K562 (cell line): ENCODE results near the gene GALNT5. TPM values are rescaled to one million over a fixed set of nuclear protein-coding genes. Genes with fewer than 3 reads are reported as not detected.

ENCODE experiments used
- ATAC-seq: fragments of 200-7000 bp; cut with Tn5 transposase; 3 replicates; pipeline ENCODE4 v1.9.1; 2020; ENCODE audit warnings: moderate library complexity
- BruUV-seq: library from RNA; stranded (reverse); fragments of 400-500 nt; replicated peaks from 2 replicates; lab custom pipeline; 2021; lab: Mats Ljungman, UMichigan
- CTCF ChIA-PET: fragments of 300-600 bp; formaldehyde crosslinking; extraction: SDS; loops from one replicate; lab custom pipeline; 2021; ENCODE audit warnings: low intra/inter-chr PET ratio; lab: Yijun Ruan, JAX
- POLR2A ChIA-PET: fragments of 300-600, 350-650 bp; sonication (Branson Sonifier 250); formaldehyde crosslinking; extraction: SDS; loops from one replicate; lab custom pipeline; 2021; ENCODE audit warnings: antibody characterized with exemption, inconsistent platforms; lab: Yijun Ruan, JAX
- DNase-seq, 4 experiments: peaks; one replicate each; pipeline versions ENCODE4 v3.0.0 to v3.0.0-alpha.2; 2011 to 2018; ENCODE audit warnings: low spot score in 3 of 4, mixed read lengths in 3 of 4; ENCODE audit errors: extremely low read depth in 1 of 4
- FAIRE-seq: peaks from 2 replicates; lab custom pipeline; 2011; peaks lifted over from hg19 to GRCh38; lab: Jason Lieb, UNC
- H2AFZ ChIP-seq: 2 replicates; pipeline ENCODE4 v1.6.0; 2011; ENCODE audit warnings: low read depth, low read length, control low read depth, inconsistent platforms
- H3K27ac ChIP-seq: fragments of 200-600 bp; 3 replicates; pipeline ENCODE4 v1.8.0; 2011; ENCODE audit warnings: low read depth, mild to moderate bottlenecking, control low read depth, inconsistent platforms, low read length, moderate library complexity, mixed read lengths; ENCODE audit errors: extremely low read depth
- H3K27me3 ChIP-seq, 2 experiments: fragments of 300-600 bp in 1 of 2; 2 replicates in 1 of 2; 3 replicates in 1 of 2; pipeline versions ENCODE4 v1.6.0 to v1.8.0; 2011; ENCODE audit warnings: inconsistent platforms in 2 of 2, low read length in 2 of 2, mild to moderate bottlenecking in 1 of 2, mixed read lengths in 1 of 2, moderate library complexity in 1 of 2; ENCODE audit not compliant: control insufficient read depth in 2 of 2, insufficient read depth in 2 of 2
- H3K36me3 ChIP-seq: fragments of 300-600 bp; 3 replicates; pipeline ENCODE4 v1.8.0; 2011; ENCODE audit warnings: mild to moderate bottlenecking, low read length, inconsistent platforms; ENCODE audit not compliant: control insufficient read depth, insufficient read depth
- H3K4me1 ChIP-seq, 2 experiments: fragments of 200-600 bp in 1 of 2; replicated peaks in 1 of 2; 2 replicates in 1 of 2; 3 replicates in 1 of 2; pipeline versions ENCODE4 v1.5.1 to v1.8.0; 2011; ENCODE audit warnings: inconsistent platforms in 2 of 2, low read length in 2 of 2, mild to moderate bottlenecking in 1 of 2, mixed read lengths in 1 of 2, moderate library complexity in 1 of 2; ENCODE audit not compliant: control insufficient read depth in 2 of 2, insufficient read depth in 2 of 2
- H3K4me2 ChIP-seq: 2 replicates; pipeline ENCODE4 v1.6.1; 2011; ENCODE audit warnings: low read length, control low read depth, inconsistent platforms, mixed read lengths; ENCODE audit not compliant: insufficient read depth
- H3K4me3 ChIP-seq: fragments of 200-600 bp; sonication (generic), shearing (Covaris generic); 2 replicates; pipeline ENCODE4 v1.5.1; 2016; ENCODE audit warnings: control low read depth, inconsistent platforms
- H3K79me2 ChIP-seq: fragments of 200-600 bp; 3 replicates; pipeline ENCODE4 v1.8.0; 2011; ENCODE audit warnings: low read length, inconsistent platforms; ENCODE audit not compliant: control insufficient read depth, insufficient read depth
- H3K9ac ChIP-seq, 2 experiments: 2 replicates each; pipeline versions ENCODE4 v1.6.0 to v1.6.1; 2011; ENCODE audit warnings: low read depth in 2 of 2, low read length in 2 of 2, control low read depth in 1 of 2, inconsistent platforms in 1 of 2, mild to moderate bottlenecking in 1 of 2, mixed read lengths in 1 of 2; ENCODE audit not compliant: insufficient read depth in 1 of 2
- H3K9me1 ChIP-seq: one replicate; pipeline ENCODE4 v1.6.0; 2011; ENCODE audit warnings: inconsistent platforms, mild to moderate bottlenecking, low read length, moderate library complexity; ENCODE audit not compliant: control insufficient read depth, insufficient read depth
- H3K9me3 ChIP-seq: replicated peaks from 2 replicates; pipeline ENCODE4 v1.5.1; 2011; ENCODE audit warnings: low read depth, low read length, inconsistent platforms; ENCODE audit not compliant: control insufficient read depth, insufficient read depth
- H4K20me1 ChIP-seq: replicated peaks from 2 replicates; pipeline ENCODE4 v1.6.1; 2011; ENCODE audit warnings: low read length, inconsistent platforms, mixed read lengths; ENCODE audit not compliant: control insufficient read depth, insufficient read depth
- KLF6 ChIP-seq: fragments of 250-450 bp; sonication (Bioruptor Pico); IDR thresholded peaks from 2 replicates; pipeline ENCODE4 v1.4.0; 2020; ENCODE audit warnings: mild to moderate bottlenecking, moderate library complexity, borderline replicate concordance
- LARP7 ChIP-seq: fragments of 450-650 bp; IDR thresholded peaks from 2 replicates; pipeline ENCODE4 v1.6.1; 2016
- NBN ChIP-seq: fragments of 450-650 bp; IDR thresholded peaks from 2 replicates; pipeline ENCODE4 v1.6.1; 2016; ENCODE audit warnings: low read depth, mild to moderate bottlenecking
- POLR2AphosphoS5 ChIP-seq: IDR thresholded peaks from 2 replicates; pipeline ENCODE4 v1.6.1; 2011; ENCODE audit warnings: mild to moderate bottlenecking, low read depth, low read length, moderate library complexity; ENCODE audit not compliant: control insufficient read depth, insufficient read depth
- POLR2B ChIP-seq: fragments of 450-650 bp; IDR thresholded peaks from 2 replicates; pipeline ENCODE4 v1.6.1; 2018; ENCODE audit warnings: low read depth; ENCODE audit not compliant: partially characterized antibody
- POLR2G ChIP-seq: fragments of 200-400 bp; formaldehyde crosslinking; IDR thresholded peaks from 2 replicates; pipeline ENCODE4 v1.6.1; 2017; ENCODE audit warnings: low read depth, mild to moderate bottlenecking, antibody characterized with exemption, low read length, moderate library complexity
- RFX5 ChIP-seq: IDR thresholded peaks from 2 replicates; pipeline ENCODE4 v1.6.1; 2011; ENCODE audit warnings: low read depth, mild to moderate bottlenecking, improper control_type of control experiment, low read length
- TRIM24 ChIP-seq, 2 experiments: fragments of 450-650 bp; IDR thresholded peaks; 2 replicates each; pipeline ENCODE4 v1.6.1; 2016
- YY1 ChIP-seq, 3 experiments: IDR thresholded peaks; 2 replicates each; pipeline ENCODE4 v1.6.1; 2011; ENCODE audit warnings: low read length in 2 of 3, mild to moderate bottlenecking in 2 of 3, moderate library complexity in 2 of 3, borderline replicate concordance in 1 of 3, control low read depth in 1 of 3, low read depth in 1 of 3; ENCODE audit not compliant: insufficient read depth in 3 of 3, insufficient replicate concordance in 2 of 3, control insufficient read depth in 1 of 3, insufficient read length in 1 of 3; ENCODE audit errors: extremely low read depth in 1 of 3
- ZEB2 ChIP-seq: fragments of 450-650 bp; IDR thresholded peaks from 2 replicates; pipeline ENCODE4 v1.6.1; 2016
- ZNF121 ChIP-seq: sonication (generic); formaldehyde crosslinking; conservative IDR thresholded peaks from 2 replicates; pipeline ENCODE4 v1.8.0; 2022; ENCODE audit warnings: missing genetic modification reagents
- ZNF24 ChIP-seq: fragments of 450-650 bp; IDR thresholded peaks from 2 replicates; pipeline ENCODE4 v1.6.1; 2016
- ZNF316 ChIP-seq: fragments of 450-650 bp; IDR thresholded peaks from 2 replicates; pipeline ENCODE4 v1.6.1; 2016
- ZNF408 ChIP-seq: fragments of 250-450 bp; sonication (Bioruptor Pico); IDR thresholded peaks from 2 replicates; pipeline ENCODE4 v1.4.0; 2020; ENCODE audit warnings: low read depth, mild to moderate bottlenecking, moderate library complexity
- WGBS: fragments of 100-300 bp; shearing (Covaris generic); methylation state at CpG from one replicate; pipeline ENCODE4 v1.1.6; 2016; ENCODE audit warnings: low coverage, mixed read lengths; ENCODE audit not compliant: insufficient coverage; ENCODE audit errors: missing lambda C conversion rate; 5-methylcytosine and 5-hydroxymethylcytosine counted together
- in situ Hi-C: fragments of 300-500 bp; cut with MboI; formaldehyde crosslinking; loops from 4 replicates; pipeline ENCODE4 v1.15.0; 2018; ENCODE audit warnings: inconsistent platforms, mixed read lengths
- intact Hi-C: fragments of 100-400 bp; cut with micrococcal nuclease; formaldehyde crosslinking; loops from 2 replicates; pipeline ENCODE4 v1.14.2; 2022
- polyA plus RNA-seq, 8 experiments: library from polyadenylated mRNA; depleted of rRNA in 4 of 8; stranded (reverse) in 5 of 8; unstranded in 3 of 8; fragments of >200 nt; fragmentation: Nextera tagmentation in 2 of 8; fragmentation: Illumina TruSeq in 1 of 8; extraction: Ambion mirVana in 2 of 8; extraction: Trizol in 1 of 8; gene quantifications; 2 replicates each; pipeline versions ENCODE4 v1.2.1 to v1.2.3, GENCODE V29; 2011 to 2014; ENCODE audit warnings: inconsistent platforms in 1 of 8, missing spikeins in 1 of 8
- total RNA-seq, 7 experiments: library from RNA; depleted of rRNA in 6 of 7; stranded (reverse); fragments of >200 nt in 6 of 7; fragmentation: Illumina TruSeq in 2 of 7; extraction: Trizol in 2 of 7; gene quantifications; 2 replicates each; pipeline versions ENCODE4 v1.2.1 to v1.2.3, GENCODE V29; 2011 to 2021; ENCODE audit warnings: low replicate concordance in 1 of 7
- TF ChIP-seq, protein P1 (sequence below), 2 experiments: fragments of 450-650 bp in 1 of 2; IDR thresholded peaks; 2 replicates each; pipeline ENCODE4 v1.6.1; 2011 to 2017; ENCODE audit warnings: low read depth in 2 of 2, antibody characterized with exemption in 1 of 2, borderline replicate concordance in 1 of 2, low read length in 1 of 2, mild to moderate bottlenecking in 1 of 2, mixed read lengths in 1 of 2; ENCODE audit not compliant: control insufficient read depth in 1 of 2
- TF ChIP-seq, protein P2 (sequence below): fragments of 200-800 bp; sonication (Bioruptor generic); IDR thresholded peaks from 2 replicates; pipeline ENCODE4 v1.6.1; 2017; ENCODE audit warnings: missing genetic modification characterization, missing compliant biosample characterization

GALNT5 gene
- total and polyA plus RNA-seq, 9 of the 15 experiments (the other 6 are each of a cell fraction or from before 2014, with no cell fraction given) = 21.6 to 73.0 (median 54.7) TPM

- no peak for DNase-seq
- in situ Hi-C loops = loop anchor here (25.0 kb wide), 1 partner anchor 664 kb away; no protein-coding TSS in a partner anchor
- WGBS = 2% methylated on average over 3 of the region's 3 CpGs
- ChIA-PET POLR2A (interaction anchor here (0.7 kb wide), 1 partner anchor 263 kb away, joined by 3 read pairs; no protein-coding TSS in a partner anchor), CTCF (no interaction called here)
- no peaks in the 10 kb centered on the region for H4K20me1 ChIP-seq
- H3K79me2 ChIP-seq = no peaks in the 10 kb centered on the region
- H3K9me1 ChIP-seq = no peaks in the 10 kb centered on the region
- intact Hi-C loops = no loop called here
- H3K27ac ChIP-seq = no peak overlapping the region
- no peaks in the 10 kb centered on the region for H3K36me3 ChIP-seq
- FAIRE-seq = no peak
- H3K9me3 ChIP-seq = no peaks in the 10 kb centered on the region
- H2AFZ ChIP-seq = no peak overlapping the region
- BruUV-seq = no TSS peak
- no peak overlapping the region for H3K4me3 ChIP-seq
- TF ChIP-seq POLR2G = no peak
- TF ChIP-seq RFX5 = no peak
- TF ChIP-seq, protein P1, sequence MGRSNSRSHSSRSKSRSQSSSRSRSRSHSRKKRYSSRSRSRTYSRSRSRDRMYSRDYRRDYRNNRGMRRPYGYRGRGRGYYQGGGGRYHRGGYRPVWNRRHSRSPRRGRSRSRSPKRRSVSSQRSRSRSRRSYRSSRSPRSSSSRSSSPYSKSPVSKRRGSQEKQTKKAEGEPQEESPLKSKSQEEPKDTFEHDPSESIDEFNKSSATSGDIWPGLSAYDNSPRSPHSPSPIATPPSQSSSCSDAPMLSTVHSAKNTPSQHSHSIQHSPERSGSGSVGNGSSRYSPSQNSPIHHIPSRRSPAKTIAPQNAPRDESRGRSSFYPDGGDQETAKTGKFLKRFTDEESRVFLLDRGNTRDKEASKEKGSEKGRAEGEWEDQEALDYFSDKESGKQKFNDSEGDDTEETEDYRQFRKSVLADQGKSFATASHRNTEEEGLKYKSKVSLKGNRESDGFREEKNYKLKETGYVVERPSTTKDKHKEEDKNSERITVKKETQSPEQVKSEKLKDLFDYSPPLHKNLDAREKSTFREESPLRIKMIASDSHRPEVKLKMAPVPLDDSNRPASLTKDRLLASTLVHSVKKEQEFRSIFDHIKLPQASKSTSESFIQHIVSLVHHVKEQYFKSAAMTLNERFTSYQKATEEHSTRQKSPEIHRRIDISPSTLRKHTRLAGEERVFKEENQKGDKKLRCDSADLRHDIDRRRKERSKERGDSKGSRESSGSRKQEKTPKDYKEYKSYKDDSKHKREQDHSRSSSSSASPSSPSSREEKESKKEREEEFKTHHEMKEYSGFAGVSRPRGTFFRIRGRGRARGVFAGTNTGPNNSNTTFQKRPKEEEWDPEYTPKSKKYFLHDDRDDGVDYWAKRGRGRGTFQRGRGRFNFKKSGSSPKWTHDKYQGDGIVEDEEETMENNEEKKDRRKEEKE (IDR thresholded peaks at IDR 0.05; ENCODE audit: borderline replicate concordance in 1 of 2, control insufficient read depth in 1 of 2, low read depth in 2 of 2, low read length in 1 of 2) = no peak
- TF ChIP-seq ZNF316 = no peak
- no peak for TF ChIP-seq LARP7
- TF ChIP-seq, protein P2, sequence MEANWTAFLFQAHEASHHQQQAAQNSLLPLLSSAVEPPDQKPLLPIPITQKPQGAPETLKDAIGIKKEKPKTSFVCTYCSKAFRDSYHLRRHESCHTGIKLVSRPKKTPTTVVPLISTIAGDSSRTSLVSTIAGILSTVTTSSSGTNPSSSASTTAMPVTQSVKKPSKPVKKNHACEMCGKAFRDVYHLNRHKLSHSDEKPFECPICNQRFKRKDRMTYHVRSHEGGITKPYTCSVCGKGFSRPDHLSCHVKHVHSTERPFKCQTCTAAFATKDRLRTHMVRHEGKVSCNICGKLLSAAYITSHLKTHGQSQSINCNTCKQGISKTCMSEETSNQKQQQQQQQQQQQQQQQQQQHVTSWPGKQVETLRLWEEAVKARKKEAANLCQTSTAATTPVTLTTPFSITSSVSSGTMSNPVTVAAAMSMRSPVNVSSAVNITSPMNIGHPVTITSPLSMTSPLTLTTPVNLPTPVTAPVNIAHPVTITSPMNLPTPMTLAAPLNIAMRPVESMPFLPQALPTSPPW (CRISPR knock-in tag) = no peak
- TF ChIP-seq NBN = no peak
- no peak for TF ChIP-seq ZEB2
- TF ChIP-seq ZNF24 = no peak
- no peak for TF ChIP-seq ZNF121 (CRISPR knock-in tag)
- no peak for TF ChIP-seq KLF6 (CRISPR knock-in tag)
- TF ChIP-seq POLR2B = no peak
- TF ChIP-seq ZNF408 (CRISPR knock-in tag) = no peak
- no peak for TF ChIP-seq TRIM24 (IDR thresholded peaks at IDR 0.05)
- TF ChIP-seq POLR2AphosphoS5 = no peak
- TF ChIP-seq YY1 (IDR thresholded peaks at IDR 0.05; ENCODE audit: borderline replicate concordance in 1 of 3, control insufficient read depth in 1 of 3, extremely low read depth in 1 of 3, insufficient read depth in 3 of 3, insufficient read length in 1 of 3, insufficient replicate concordance in 2 of 3, low read depth in 1 of 3, low read length in 2 of 3) = no peak
- TF ChIP-seq, all 486 proteins: peak for 0
- H3K4me2 ChIP-seq = no peak overlapping the region
- no peak for ATAC-seq
- H3K9ac ChIP-seq = no peak overlapping the region
- no peaks in the 10 kb centered on the region for H3K27me3 ChIP-seq
- H3K4me1 ChIP-seq = no peaks in the 10 kb centered on the region
These were observed 90.9 kb downstream of the GALNT5 start for GRCh38 chr2:157348291-157348921.
